K562 (cell line): ENCODE results near the gene HYAL1. TPM values are rescaled to one million over a fixed set of nuclear protein-coding genes. Genes with fewer than 3 reads are reported as not detected.

ENCODE experiments used
- ATAC-seq: fragments of 200-7000 bp; cut with Tn5 transposase; 3 replicates; pipeline ENCODE4 v1.9.1; 2020; ENCODE audit warnings: moderate library complexity
- BruUV-seq: library from RNA; stranded (reverse); fragments of 400-500 nt; replicated peaks from 2 replicates; lab custom pipeline; 2021; lab: Mats Ljungman, UMichigan
- CTCF ChIA-PET: fragments of 300-600 bp; formaldehyde crosslinking; extraction: SDS; loops from one replicate; lab custom pipeline; 2021; ENCODE audit warnings: low intra/inter-chr PET ratio; lab: Yijun Ruan, JAX
- POLR2A ChIA-PET: fragments of 300-600, 350-650 bp; sonication (Branson Sonifier 250); formaldehyde crosslinking; extraction: SDS; loops from one replicate; lab custom pipeline; 2021; ENCODE audit warnings: antibody characterized with exemption, inconsistent platforms; lab: Yijun Ruan, JAX
- DNase-seq, 4 experiments: peaks; one replicate each; pipeline versions ENCODE4 v3.0.0 to v3.0.0-alpha.2; 2011 to 2018; ENCODE audit warnings: low spot score in 3 of 4, mixed read lengths in 3 of 4; ENCODE audit errors: extremely low read depth in 1 of 4
- FAIRE-seq: peaks from 2 replicates; lab custom pipeline; 2011; peaks lifted over from hg19 to GRCh38; lab: Jason Lieb, UNC
- H2AFZ ChIP-seq: 2 replicates; pipeline ENCODE4 v1.6.0; 2011; ENCODE audit warnings: low read depth, low read length, control low read depth, inconsistent platforms
- H3K27ac ChIP-seq: fragments of 200-600 bp; 3 replicates; pipeline ENCODE4 v1.8.0; 2011; ENCODE audit warnings: low read depth, mild to moderate bottlenecking, control low read depth, inconsistent platforms, low read length, moderate library complexity, mixed read lengths; ENCODE audit errors: extremely low read depth
- H3K27me3 ChIP-seq, 2 experiments: fragments of 300-600 bp in 1 of 2; 2 replicates in 1 of 2; 3 replicates in 1 of 2; pipeline versions ENCODE4 v1.6.0 to v1.8.0; 2011; ENCODE audit warnings: inconsistent platforms in 2 of 2, low read length in 2 of 2, mild to moderate bottlenecking in 1 of 2, mixed read lengths in 1 of 2, moderate library complexity in 1 of 2; ENCODE audit not compliant: control insufficient read depth in 2 of 2, insufficient read depth in 2 of 2
- H3K36me3 ChIP-seq: fragments of 300-600 bp; 3 replicates; pipeline ENCODE4 v1.8.0; 2011; ENCODE audit warnings: mild to moderate bottlenecking, low read length, inconsistent platforms; ENCODE audit not compliant: control insufficient read depth, insufficient read depth
- H3K4me1 ChIP-seq, 2 experiments: fragments of 200-600 bp in 1 of 2; replicated peaks in 1 of 2; 2 replicates in 1 of 2; 3 replicates in 1 of 2; pipeline versions ENCODE4 v1.5.1 to v1.8.0; 2011; ENCODE audit warnings: inconsistent platforms in 2 of 2, low read length in 2 of 2, mild to moderate bottlenecking in 1 of 2, mixed read lengths in 1 of 2, moderate library complexity in 1 of 2; ENCODE audit not compliant: control insufficient read depth in 2 of 2, insufficient read depth in 2 of 2
- H3K4me2 ChIP-seq: 2 replicates; pipeline ENCODE4 v1.6.1; 2011; ENCODE audit warnings: low read length, control low read depth, inconsistent platforms, mixed read lengths; ENCODE audit not compliant: insufficient read depth
- H3K4me3 ChIP-seq: fragments of 200-600 bp; sonication (generic), shearing (Covaris generic); 2 replicates; pipeline ENCODE4 v1.5.1; 2016; ENCODE audit warnings: control low read depth, inconsistent platforms
- H3K79me2 ChIP-seq: fragments of 200-600 bp; 3 replicates; pipeline ENCODE4 v1.8.0; 2011; ENCODE audit warnings: low read length, inconsistent platforms; ENCODE audit not compliant: control insufficient read depth, insufficient read depth
- H3K9ac ChIP-seq, 2 experiments: 2 replicates each; pipeline versions ENCODE4 v1.6.0 to v1.6.1; 2011; ENCODE audit warnings: low read depth in 2 of 2, low read length in 2 of 2, control low read depth in 1 of 2, inconsistent platforms in 1 of 2, mild to moderate bottlenecking in 1 of 2, mixed read lengths in 1 of 2; ENCODE audit not compliant: insufficient read depth in 1 of 2
- H3K9me1 ChIP-seq: one replicate; pipeline ENCODE4 v1.6.0; 2011; ENCODE audit warnings: inconsistent platforms, mild to moderate bottlenecking, low read length, moderate library complexity; ENCODE audit not compliant: control insufficient read depth, insufficient read depth
- H3K9me3 ChIP-seq: replicated peaks from 2 replicates; pipeline ENCODE4 v1.5.1; 2011; ENCODE audit warnings: low read depth, low read length, inconsistent platforms; ENCODE audit not compliant: control insufficient read depth, insufficient read depth
- H4K20me1 ChIP-seq: replicated peaks from 2 replicates; pipeline ENCODE4 v1.6.1; 2011; ENCODE audit warnings: low read length, inconsistent platforms, mixed read lengths; ENCODE audit not compliant: control insufficient read depth, insufficient read depth
- BRF1 ChIP-seq: IDR thresholded peaks from 3 replicates; pipeline ENCODE4 v1.6.1; 2011; ENCODE audit warnings: borderline replicate concordance, mild to moderate bottlenecking; ENCODE audit not compliant: insufficient read length; ENCODE audit errors: extremely low read depth
- GATA2 ChIP-seq: sonication (generic); formaldehyde crosslinking; IDR thresholded peaks from 2 replicates; pipeline ENCODE4 v1.4.0; 2020; ENCODE audit warnings: mild to moderate bottlenecking, missing genetic modification reagents
- HLTF ChIP-seq: fragments of 450-650 bp; IDR thresholded peaks from 2 replicates; pipeline ENCODE4 v1.6.1; 2016
- NR3C1 ChIP-seq: sonication (generic); formaldehyde crosslinking; IDR thresholded peaks from 2 replicates; pipeline ENCODE4 v1.8.1; 2022; ENCODE audit warnings: missing genetic modification reagents
- SP1 ChIP-seq: sonication (generic); formaldehyde crosslinking; IDR thresholded peaks from 2 replicates; pipeline ENCODE4 v1.8.1; 2022; ENCODE audit warnings: mild to moderate bottlenecking, missing genetic modification reagents
- TRIM24 ChIP-seq, 2 experiments: fragments of 450-650 bp; IDR thresholded peaks; 2 replicates each; pipeline ENCODE4 v1.6.1; 2016
- ZNF12 ChIP-seq: sonication (generic); formaldehyde crosslinking; IDR thresholded peaks from 2 replicates; pipeline ENCODE4 v1.4.0; 2020; ENCODE audit warnings: mild to moderate bottlenecking, missing genetic modification reagents
- ZNF778 ChIP-seq: fragments of 450-650 bp; formaldehyde crosslinking; IDR thresholded peaks from 2 replicates; pipeline ENCODE4 v1.4.0; 2020; ENCODE audit warnings: mild to moderate bottlenecking, moderate library complexity
- WGBS: fragments of 100-300 bp; shearing (Covaris generic); methylation state at CpG from one replicate; pipeline ENCODE4 v1.1.6; 2016; ENCODE audit warnings: low coverage, mixed read lengths; ENCODE audit not compliant: insufficient coverage; ENCODE audit errors: missing lambda C conversion rate; 5-methylcytosine and 5-hydroxymethylcytosine counted together
- in situ Hi-C: fragments of 300-500 bp; cut with MboI; formaldehyde crosslinking; loops from 4 replicates; pipeline ENCODE4 v1.15.0; 2018; ENCODE audit warnings: inconsistent platforms, mixed read lengths
- intact Hi-C: fragments of 100-400 bp; cut with micrococcal nuclease; formaldehyde crosslinking; loops from 2 replicates; pipeline ENCODE4 v1.14.2; 2022
- polyA plus RNA-seq, 8 experiments: library from polyadenylated mRNA; depleted of rRNA in 4 of 8; stranded (reverse) in 5 of 8; unstranded in 3 of 8; fragments of >200 nt; fragmentation: Nextera tagmentation in 2 of 8; fragmentation: Illumina TruSeq in 1 of 8; extraction: Ambion mirVana in 2 of 8; extraction: Trizol in 1 of 8; gene quantifications; 2 replicates each; pipeline versions ENCODE4 v1.2.1 to v1.2.3, GENCODE V29; 2011 to 2014; ENCODE audit warnings: inconsistent platforms in 1 of 8, missing spikeins in 1 of 8
- total RNA-seq, 7 experiments: library from RNA; depleted of rRNA in 6 of 7; stranded (reverse); fragments of >200 nt in 6 of 7; fragmentation: Illumina TruSeq in 2 of 7; extraction: Trizol in 2 of 7; gene quantifications; 2 replicates each; pipeline versions ENCODE4 v1.2.1 to v1.2.3, GENCODE V29; 2011 to 2021; ENCODE audit warnings: low replicate concordance in 1 of 7
- TF ChIP-seq, protein P1 (sequence below): fragments of 150-350 bp; IDR thresholded peaks from 2 replicates; pipeline ENCODE4 v1.6.1; 2014; ENCODE audit warnings: low read depth, mild to moderate bottlenecking, low read length, borderline replicate concordance
- TF ChIP-seq, protein P2 (sequence below): fragments of 250-450 bp; sonication (Bioruptor Pico); IDR thresholded peaks from 2 replicates; pipeline ENCODE4 v1.5.0; 2021

Gene HYAL1
- total and polyA plus RNA-seq, 9 of the 15 experiments (the other 6 are each of a cell fraction or from before 2014, with no cell fraction given), result 1.4 to 8.5 (median 4.7) TPM

DNA sequence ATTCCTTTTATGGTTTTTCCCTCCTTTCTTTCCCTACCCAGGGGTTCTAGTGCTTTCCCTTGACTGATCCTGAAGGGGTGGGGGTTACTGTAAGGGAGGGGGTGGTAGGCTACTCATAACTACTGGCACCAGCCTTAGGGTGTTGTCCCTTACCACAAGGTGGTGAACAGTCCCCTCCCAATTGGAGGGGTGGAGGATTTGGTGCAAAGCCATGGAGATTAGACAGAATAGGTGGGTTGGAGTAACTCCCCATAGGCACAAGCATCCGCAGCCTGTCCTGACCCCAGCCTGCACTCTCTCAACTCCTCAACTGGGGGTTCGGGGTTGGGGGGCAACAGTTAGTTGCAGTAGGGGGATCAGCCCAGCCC, 21.7 kb upstream of the HYAL1 start (continued):
- no peak for TF ChIP-seq HLTF
- TF ChIP-seq TRIM24 (IDR thresholded peaks at IDR 0.05), result no peak

DNA sequence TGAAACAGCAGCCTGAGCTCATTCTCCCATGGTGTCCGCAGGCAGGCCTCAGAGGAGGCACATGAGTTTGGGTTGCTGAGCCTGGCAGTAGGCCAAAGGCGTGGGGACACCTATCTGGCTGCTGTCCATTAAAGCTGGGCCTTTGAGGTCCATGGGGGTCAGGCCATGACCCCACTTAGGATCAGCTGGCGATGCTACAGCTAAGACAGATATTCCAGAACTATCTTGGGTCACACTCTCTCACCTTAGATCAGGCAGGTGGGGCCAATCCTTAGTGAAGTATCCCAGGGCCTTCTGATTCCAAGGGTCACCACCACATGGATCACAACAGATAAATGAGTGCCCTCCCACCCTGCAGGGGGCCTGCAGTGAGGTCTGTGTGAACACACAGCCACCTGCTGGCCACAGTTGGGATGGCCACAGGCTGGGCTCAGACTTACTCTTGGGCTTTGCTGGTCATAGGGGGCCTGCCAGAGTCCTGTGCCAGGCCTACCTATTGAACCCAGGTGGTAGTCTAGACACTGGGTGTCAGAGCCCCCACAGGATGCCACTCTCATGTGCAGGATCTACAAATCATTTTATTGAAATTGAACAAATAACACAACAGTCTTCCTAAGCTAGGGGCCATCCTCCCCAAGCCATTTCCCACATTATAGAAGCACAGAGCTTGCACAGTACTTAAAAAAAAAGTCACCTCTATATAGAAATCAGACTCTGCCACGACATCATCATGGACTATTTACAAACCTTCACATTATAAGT, 21.2 kb upstream of the HYAL1 start:
- 17% methylated on average over 4 of the region's 4 CpGs for WGBS
- FAIRE-seq, result peak; percentile 89
- ATAC-seq, result peak; percentile 70
- no peaks in the 10 kb centered on the region for H3K27me3 ChIP-seq
- peak overlapping the region; percentile 33; the same call in 1 of the 3 replicates for H3K27ac ChIP-seq
- POLR2A ChIA-PET, result interaction anchor here (0.6 to 1.2 kb wide), 4 partner anchors 11 to 30 kb away, joined by 3 to 4 read pairs (median 3); partner anchors contain the start of gene HYAL1
- in situ Hi-C loops, result no loop called here
- intact Hi-C loops, result loop anchor here (1.0 to 2.0 kb wide), 3 partner anchors 50 to 136 kb away; no protein-coding TSS in a partner anchor
- no peak overlapping the region; the same call in 1 of the 2 replicates for H2AFZ ChIP-seq
- peaks cover 30% of the 10 kb centered on the region; the same call in 1 of the 3 replicates for H3K36me3 ChIP-seq
- no peaks in the 10 kb centered on the region for H4K20me1 ChIP-seq
- peak overlapping the region in 1 of 2 experiments; percentile 24; a peak in 1 of 4 replicates for H3K9ac ChIP-seq
- H3K79me2 ChIP-seq, result peaks cover 28% of the 10 kb centered on the region
- no peak overlapping the region for H3K4me2 ChIP-seq
- no TSS peak for BruUV-seq
- peak; percentile 40 to 86 (median 64) for DNase-seq
- H3K9me1 ChIP-seq, result no peaks in the 10 kb centered on the region
- CTCF ChIA-PET, result interaction anchor here (1.4 to 2.1 kb wide), 2 partner anchors 50 to 97 kb away, joined by 6 read pairs; no protein-coding TSS in a partner anchor
- no peaks in the 10 kb centered on the region for H3K9me3 ChIP-seq
- H3K4me3 ChIP-seq, result no peak overlapping the region
- peaks cover 24 to 52% of the 10 kb centered on the region in 2 experiments; a peak in 4 of 5 replicates for H3K4me1 ChIP-seq
- TF ChIP-seq ZNF778 (CRISPR knock-in tag) (no peak), GATA2 (CRISPR knock-in tag) (peak; percentile 13; the same call in 1 of the 2 replicates), BRF1 (no peak), ZNF12 (no peak), NR3C1 (no peak), SP1 (CRISPR knock-in tag) (no peak)
- TF ChIP-seq, protein P1, sequence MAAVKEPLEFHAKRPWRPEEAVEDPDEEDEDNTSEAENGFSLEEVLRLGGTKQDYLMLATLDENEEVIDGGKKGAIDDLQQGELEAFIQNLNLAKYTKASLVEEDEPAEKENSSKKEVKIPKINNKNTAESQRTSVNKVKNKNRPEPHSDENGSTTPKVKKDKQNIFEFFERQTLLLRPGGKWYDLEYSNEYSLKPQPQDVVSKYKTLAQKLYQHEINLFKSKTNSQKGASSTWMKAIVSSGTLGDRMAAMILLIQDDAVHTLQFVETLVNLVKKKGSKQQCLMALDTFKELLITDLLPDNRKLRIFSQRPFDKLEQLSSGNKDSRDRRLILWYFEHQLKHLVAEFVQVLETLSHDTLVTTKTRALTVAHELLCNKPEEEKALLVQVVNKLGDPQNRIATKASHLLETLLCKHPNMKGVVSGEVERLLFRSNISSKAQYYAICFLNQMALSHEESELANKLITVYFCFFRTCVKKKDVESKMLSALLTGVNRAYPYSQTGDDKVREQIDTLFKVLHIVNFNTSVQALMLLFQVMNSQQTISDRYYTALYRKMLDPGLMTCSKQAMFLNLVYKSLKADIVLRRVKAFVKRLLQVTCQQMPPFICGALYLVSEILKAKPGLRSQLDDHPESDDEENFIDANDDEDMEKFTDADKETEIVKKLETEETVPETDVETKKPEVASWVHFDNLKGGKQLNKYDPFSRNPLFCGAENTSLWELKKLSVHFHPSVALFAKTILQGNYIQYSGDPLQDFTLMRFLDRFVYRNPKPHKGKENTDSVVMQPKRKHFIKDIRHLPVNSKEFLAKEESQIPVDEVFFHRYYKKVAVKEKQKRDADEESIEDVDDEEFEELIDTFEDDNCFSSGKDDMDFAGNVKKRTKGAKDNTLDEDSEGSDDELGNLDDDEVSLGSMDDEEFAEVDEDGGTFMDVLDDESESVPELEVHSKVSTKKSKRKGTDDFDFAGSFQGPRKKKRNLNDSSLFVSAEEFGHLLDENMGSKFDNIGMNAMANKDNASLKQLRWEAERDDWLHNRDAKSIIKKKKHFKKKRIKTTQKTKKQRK, result no peak
- TF ChIP-seq, protein P2, sequence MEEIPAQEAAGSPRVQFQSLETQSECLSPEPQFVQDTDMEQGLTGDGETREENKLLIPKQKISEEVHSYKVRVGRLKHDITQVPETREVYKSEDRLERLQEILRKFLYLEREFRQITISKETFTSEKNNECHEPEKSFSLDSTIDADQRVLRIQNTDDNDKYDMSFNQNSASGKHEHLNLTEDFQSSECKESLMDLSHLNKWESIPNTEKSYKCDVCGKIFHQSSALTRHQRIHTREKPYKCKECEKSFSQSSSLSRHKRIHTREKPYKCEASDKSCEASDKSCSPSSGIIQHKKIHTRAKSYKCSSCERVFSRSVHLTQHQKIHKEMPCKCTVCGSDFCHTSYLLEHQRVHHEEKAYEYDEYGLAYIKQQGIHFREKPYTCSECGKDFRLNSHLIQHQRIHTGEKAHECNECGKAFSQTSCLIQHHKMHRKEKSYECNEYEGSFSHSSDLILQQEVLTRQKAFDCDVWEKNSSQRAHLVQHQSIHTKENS (CRISPR knock-in tag), result no peak
